Activated T-helper 2 cell treated with anti-CD3 and anti-CD28 coated beads, Interferon-gamma antibody, Interleukin-2, Interleukin-4, amounts not matched to agents 10 μg/mL and 5 μg/mL and 100 μg/mL, durations not matched to agents 14 hours and 24 hours and 36 hours (primary cell): ENCODE measurements around the gene GRIK3. TPM values are rescaled to one million over a fixed set of nuclear protein-coding genes. Genes with fewer than 3 reads are reported as not detected.

Experiments
- DNase-seq: peaks from one replicate; pipeline ENCODE4 v3.0.0; 2021; ENCODE audit warnings: low spot score
- H3K27ac Mint-ChIP-seq: one replicate; pipeline ENCODE4 v1.8.0; 2021; ENCODE audit warnings: mixed read lengths
- H3K27me3 Mint-ChIP-seq: one replicate; pipeline ENCODE4 v1.8.0; 2021; ENCODE audit warnings: low read depth, mixed read lengths
- H3K36me3 Mint-ChIP-seq: one replicate; pipeline ENCODE4 v1.8.0; 2021; ENCODE audit warnings: low read depth, mixed read lengths
- H3K4me1 Mint-ChIP-seq: one replicate; pipeline ENCODE4 v1.8.0; 2021; ENCODE audit warnings: low read depth, mixed read lengths
- H3K4me3 Mint-ChIP-seq: one replicate; pipeline ENCODE4 v1.8.0; 2021; ENCODE audit warnings: low read depth, mild to moderate bottlenecking, moderate library complexity, mixed read lengths
- H3K9me3 Mint-ChIP-seq: one replicate; pipeline ENCODE4 v1.8.0; 2021; ENCODE audit warnings: mixed read lengths
- intact Hi-C: fragments of 100-400 bp; cut with micrococcal nuclease; formaldehyde crosslinking; loops from one replicate; pipeline ENCODE4 v1.15.1; 2023
- total RNA-seq: library from RNA; stranded (reverse); gene quantifications from 2 replicates; pipeline ENCODE4 v1.2.3, GENCODE V29; 2022

Gene GRIK3
- total RNA-seq, 1 donor from 2014 or later, result not detected

DNA sequence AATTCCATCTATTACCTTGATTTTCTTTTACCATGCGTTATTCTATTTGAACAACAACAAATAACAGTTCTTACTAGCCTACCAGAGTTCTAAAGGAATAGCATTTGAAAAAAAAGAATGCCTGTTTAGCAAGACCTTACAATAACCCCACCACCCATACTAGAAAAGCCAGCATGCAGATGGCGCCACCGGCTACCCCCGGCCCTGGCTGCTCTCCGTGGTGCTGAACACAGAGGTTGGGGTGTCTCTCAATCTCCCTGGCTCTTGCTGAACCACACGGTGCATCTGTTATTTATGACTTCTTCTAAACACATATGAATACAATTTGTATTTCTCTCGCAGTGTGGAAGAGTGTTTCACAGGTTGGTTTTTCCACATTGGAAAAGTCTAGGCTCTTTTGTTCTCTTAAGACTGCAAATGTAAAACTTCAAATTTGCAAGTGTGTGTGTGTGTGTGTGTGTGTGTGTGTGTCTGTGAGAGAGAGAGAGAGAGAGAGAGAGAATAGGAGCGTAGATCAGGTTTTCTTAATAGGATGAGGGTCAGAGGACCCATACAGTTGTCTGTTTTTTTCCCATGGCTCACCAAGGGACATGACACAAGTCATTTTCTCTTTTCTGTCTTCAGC is 13.6 kb downstream of the GRIK3 start:
- no peaks in the 10 kb centered on the region for H3K36me3 Mint-ChIP-seq
- H3K4me3 Mint-ChIP-seq, result no peak overlapping the region
- H3K9me3 Mint-ChIP-seq, result no peaks in the 10 kb centered on the region
- no peaks in the 10 kb centered on the region for H3K27me3 Mint-ChIP-seq
- intact Hi-C loops, result no loop called here
- DNase-seq, result no peak
- no peak overlapping the region for H3K27ac Mint-ChIP-seq
- H3K4me1 Mint-ChIP-seq, result no peaks in the 10 kb centered on the region

DNA sequence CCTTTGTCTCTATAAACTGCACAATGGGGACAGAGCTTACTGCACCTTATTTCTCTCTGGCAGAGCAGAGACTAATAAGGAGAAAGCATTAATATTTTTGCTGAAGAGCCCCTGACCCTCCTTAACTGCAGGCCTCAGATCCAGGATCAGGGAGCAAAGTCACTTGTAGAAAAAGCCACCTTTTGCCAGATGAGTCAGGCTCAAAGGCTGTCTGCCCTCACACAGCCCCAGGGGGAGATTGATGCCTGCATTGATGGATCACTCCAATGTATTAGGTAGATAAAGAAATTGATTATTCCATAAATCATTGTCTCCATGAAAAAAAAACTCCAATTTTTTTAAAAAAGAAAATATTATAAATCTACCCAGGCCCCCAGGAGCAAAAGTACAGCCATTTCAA is 15.8 kb downstream of the GRIK3 start:
- DNase-seq, result no peak
- no peaks in the 10 kb centered on the region for H3K27me3 Mint-ChIP-seq
- H3K27ac Mint-ChIP-seq, result no peak overlapping the region
- no peaks in the 10 kb centered on the region for H3K36me3 Mint-ChIP-seq
- H3K4me3 Mint-ChIP-seq, result no peak overlapping the region
- intact Hi-C loops, result no loop called here
- no peaks in the 10 kb centered on the region for H3K4me1 Mint-ChIP-seq
- no peaks in the 10 kb centered on the region for H3K9me3 Mint-ChIP-seq

DNA sequence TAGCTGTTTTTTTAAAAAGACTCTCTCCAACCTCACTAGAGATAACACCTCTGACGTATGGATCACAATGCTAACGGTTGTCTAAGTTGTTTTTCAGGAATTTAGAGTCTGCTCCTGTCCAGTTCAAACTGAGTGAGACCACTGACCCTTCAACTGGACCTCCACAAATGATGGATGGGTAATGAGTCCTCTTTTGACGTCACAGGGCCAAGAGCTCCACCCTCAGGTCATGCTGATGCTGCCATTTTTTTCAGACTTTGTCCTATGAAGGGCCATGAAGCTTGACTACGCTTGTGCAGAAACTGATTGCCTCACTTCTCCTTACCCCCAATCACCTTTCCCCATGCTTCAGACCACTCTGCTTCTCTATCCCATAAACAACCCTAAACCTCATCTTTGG is 16.6 kb downstream of the GRIK3 start:
- Mint-ChIP-seq H3K4me1 (no peaks in the 10 kb centered on the region), H3K27ac (no peak overlapping the region), H3K9me3 (no peaks in the 10 kb centered on the region), H3K4me3 (no peak overlapping the region), H3K36me3 (no peaks in the 10 kb centered on the region), H3K27me3 (no peaks in the 10 kb centered on the region)
- intact Hi-C loops, result no loop called here
- no peak for DNase-seq

DNA sequence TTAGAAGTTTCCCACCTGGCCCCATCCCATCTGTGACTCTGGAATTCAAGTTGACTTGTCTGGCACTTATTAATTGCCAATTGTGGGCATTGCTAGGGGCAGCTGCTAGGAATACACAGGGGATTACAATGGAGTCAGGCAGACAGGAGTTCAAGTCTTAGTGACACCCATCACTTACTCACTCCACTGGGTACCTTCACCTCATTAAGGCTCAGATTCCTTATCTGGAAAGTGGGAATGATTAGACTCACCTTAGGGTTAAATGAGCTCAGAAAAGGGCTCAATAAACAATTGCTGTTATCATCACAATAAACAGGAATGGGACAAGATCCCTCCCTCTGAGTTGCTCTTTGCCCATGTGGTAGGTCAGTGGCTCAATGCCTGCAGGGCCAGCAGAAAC is 18.2 kb downstream of the GRIK3 start:
- Mint-ChIP-seq H3K4me1 (no peaks in the 10 kb centered on the region), H3K27ac (no peak overlapping the region), H3K27me3 (no peaks in the 10 kb centered on the region), H3K36me3 (no peaks in the 10 kb centered on the region), H3K4me3 (no peak overlapping the region), H3K9me3 (no peaks in the 10 kb centered on the region)
- intact Hi-C loops, result no loop called here
- no peak for DNase-seq

DNA sequence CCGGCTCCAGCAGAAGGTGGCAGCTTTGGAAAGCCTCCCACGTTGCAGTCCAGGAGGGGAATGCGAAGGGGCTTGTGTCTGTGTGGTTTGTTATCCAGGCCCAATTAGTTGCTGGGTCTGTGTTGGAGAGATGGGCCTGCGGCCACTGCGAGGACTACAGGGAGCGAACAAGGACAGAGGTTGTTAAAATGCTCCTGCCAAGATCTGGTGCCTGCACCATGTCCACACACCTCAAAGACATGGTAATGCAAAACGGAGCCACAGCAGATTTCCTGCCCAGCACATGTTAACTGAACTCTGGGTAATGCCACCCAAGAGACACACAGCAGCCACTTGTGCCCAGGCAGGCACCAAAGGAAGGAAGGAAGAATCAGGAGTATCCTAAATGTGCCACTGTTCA is 18.6 kb downstream of the GRIK3 start:
- Mint-ChIP-seq H3K36me3 (no peaks in the 10 kb centered on the region), H3K4me1 (no peaks in the 10 kb centered on the region), H3K9me3 (no peaks in the 10 kb centered on the region), H3K27me3 (no peaks in the 10 kb centered on the region), H3K27ac (no peak overlapping the region), H3K4me3 (no peak overlapping the region)
- intact Hi-C loops, result no loop called here
- no peak for DNase-seq

DNA sequence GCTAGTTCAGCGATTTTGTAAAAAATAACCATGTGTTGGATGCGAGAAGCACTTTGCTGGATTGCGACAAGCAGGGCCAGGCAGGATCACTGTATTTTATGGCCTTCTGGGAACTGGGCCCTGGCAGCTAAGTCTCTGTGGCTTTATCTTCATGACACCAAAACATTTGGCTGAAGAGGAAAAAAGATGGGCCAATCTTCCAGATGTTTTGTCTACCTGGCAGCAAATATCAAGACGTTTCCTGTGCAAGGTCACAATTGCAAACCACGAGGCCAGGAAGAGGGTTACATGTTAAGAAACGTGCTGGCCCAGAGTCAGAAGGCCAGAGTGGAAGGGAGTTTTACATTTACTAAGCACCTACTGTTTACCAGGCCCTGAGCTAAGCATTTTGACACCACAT is 22.1 kb downstream of the GRIK3 start:
- DNase-seq, result no peak
- Mint-ChIP-seq H3K36me3 (no peaks in the 10 kb centered on the region), H3K9me3 (no peaks in the 10 kb centered on the region), H3K27me3 (no peaks in the 10 kb centered on the region), H3K27ac (no peak overlapping the region), H3K4me3 (no peak overlapping the region), H3K4me1 (no peaks in the 10 kb centered on the region)
- intact Hi-C loops, result no loop called here

DNA sequence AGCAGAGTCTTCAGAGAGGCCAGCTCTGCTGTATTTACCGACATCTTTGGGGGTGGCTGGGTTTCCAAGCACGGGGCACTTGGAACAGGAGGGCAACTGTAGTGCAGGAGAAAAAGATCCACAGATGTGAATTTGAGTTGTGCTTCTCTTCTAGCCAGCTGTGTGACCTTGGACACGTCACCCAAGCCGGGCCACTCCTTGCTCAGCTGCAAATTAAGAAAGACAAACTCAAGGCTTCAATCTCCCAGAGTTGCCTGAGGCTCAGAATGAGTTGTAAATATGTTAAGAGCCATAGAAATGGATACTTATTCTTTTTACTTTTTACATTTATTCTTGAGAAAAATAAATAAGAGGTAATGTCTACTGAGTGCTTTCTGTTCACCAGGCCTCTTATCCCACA is 24.3 kb downstream of the GRIK3 start:
- no peak for DNase-seq
- Mint-ChIP-seq H3K27ac (no peak overlapping the region), H3K4me3 (no peak overlapping the region), H3K27me3 (no peaks in the 10 kb centered on the region), H3K36me3 (no peaks in the 10 kb centered on the region), H3K9me3 (no peaks in the 10 kb centered on the region), H3K4me1 (no peaks in the 10 kb centered on the region)
- intact Hi-C loops, result no loop called here

DNA sequence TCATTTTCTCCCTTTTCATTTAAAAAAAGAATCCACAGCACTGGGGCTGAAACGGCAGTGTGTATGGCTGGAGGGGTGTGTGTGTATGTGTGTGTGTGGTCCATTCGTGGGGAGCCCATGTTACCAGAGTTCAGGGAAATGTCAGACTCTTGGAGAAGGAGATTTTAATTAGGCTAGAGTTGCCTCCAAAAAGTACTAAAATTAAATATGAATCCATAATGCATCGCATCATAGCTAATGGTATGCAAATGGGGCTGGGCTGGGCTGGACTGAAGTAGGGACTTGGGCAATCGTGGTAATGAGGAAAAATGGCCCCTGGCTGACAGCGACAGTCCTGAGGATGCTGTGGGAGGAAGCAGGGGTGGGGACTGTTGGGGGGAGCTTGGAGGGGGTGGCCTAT is 24.8 kb downstream of the GRIK3 start:
- Mint-ChIP-seq H3K36me3 (no peaks in the 10 kb centered on the region), H3K27me3 (no peaks in the 10 kb centered on the region), H3K4me3 (no peak overlapping the region), H3K27ac (no peak overlapping the region), H3K4me1 (no peaks in the 10 kb centered on the region), H3K9me3 (no peaks in the 10 kb centered on the region)
- intact Hi-C loops, result no loop called here
- DNase-seq, result no peak

DNA sequence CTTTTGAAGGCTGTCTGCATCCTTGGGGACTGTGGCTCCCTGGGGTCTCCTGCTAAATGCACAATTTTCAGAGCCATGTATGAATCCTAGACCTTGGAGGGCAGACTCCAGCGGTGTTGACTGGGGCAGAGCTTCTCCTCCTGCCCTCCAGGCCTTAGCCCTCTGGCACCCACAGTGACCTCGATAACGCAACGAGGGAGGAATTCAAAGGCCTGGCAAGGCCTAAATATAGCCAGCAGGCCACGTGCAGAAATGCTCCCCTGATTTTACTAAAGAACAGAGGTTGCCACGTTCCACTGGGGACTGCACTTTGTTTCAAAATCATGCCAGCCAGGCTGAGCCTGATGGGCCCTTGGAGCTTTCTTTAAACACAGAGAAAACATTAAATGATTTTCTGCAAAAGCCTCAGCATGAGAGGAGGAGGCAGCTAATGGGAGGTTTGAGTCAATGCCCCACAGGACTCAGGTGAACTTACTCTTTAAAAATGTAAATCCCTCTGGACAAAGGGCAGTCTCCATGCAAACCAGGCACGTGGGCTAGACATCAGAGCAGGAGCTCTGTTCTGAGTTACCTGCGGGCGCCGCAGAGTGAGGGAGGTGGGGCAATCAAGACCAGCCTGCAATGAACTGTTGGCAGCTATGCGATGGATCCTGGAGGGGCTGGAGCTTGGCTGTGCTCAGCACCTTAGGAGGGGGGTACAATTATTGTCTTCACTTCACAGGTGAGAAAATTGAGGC is 28.0 kb downstream of the GRIK3 start:
- Mint-ChIP-seq H3K27me3 (no peaks in the 10 kb centered on the region), H3K9me3 (no peaks in the 10 kb centered on the region), H3K36me3 (no peaks in the 10 kb centered on the region), H3K4me1 (no peaks in the 10 kb centered on the region), H3K27ac (no peak overlapping the region), H3K4me3 (no peak overlapping the region)
- intact Hi-C loops, result no loop called here
- DNase-seq, result no peak

DNA sequence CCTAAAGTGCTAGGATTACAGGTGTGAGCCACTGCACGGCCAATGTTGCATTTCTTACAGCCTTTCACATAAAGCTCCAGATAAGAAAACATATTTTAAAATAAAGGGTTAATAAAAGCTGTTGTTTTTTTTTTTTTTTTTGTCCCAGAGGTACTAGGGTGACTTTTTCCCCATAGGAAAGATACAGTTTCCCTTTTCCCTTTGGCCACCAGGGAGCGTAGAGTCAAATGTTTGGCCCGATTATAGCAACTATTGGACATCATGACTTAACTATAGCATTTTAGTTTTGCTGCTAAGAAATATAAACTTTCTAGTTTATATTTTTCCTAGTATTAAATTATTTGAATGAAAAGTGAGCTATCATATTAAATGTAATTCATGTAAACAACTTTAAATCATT is 31.4 kb downstream of the GRIK3 start:
- Mint-ChIP-seq H3K4me1 (no peaks in the 10 kb centered on the region), H3K9me3 (no peaks in the 10 kb centered on the region)

DNA sequence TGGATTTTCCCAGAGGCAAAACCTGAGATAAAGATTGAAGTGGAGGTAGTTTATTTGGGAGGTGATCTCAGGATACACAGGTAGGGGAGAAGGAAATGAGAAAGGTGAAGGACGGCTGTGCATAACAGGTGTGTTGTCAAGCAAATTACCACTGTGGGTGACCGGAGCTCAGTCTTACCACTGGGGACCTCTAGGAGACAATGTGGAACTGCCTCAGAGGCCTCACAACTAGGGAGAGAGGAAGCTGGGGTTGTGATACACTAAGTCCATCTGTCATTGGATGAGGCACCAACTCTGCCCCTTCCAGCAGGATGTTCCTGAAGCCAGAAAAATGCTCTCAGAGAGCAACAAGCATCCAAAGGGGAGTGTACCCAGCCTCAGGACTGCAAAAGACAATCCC is 32.6 kb downstream of the GRIK3 start:
- H3K4me1 Mint-ChIP-seq, result no peaks in the 10 kb centered on the region
- no peak overlapping the region for H3K27ac Mint-ChIP-seq
- intact Hi-C loops, result no loop called here
- no peak for DNase-seq
- H3K27me3 Mint-ChIP-seq, result peaks cover 2% of the 10 kb centered on the region
- no peaks in the 10 kb centered on the region for H3K36me3 Mint-ChIP-seq
- no peaks in the 10 kb centered on the region for H3K9me3 Mint-ChIP-seq
- H3K4me3 Mint-ChIP-seq, result no peak overlapping the region

More for the DNA sequence above, 31.4 kb downstream of the GRIK3 start:
- Mint-ChIP-seq H3K27ac (no peak overlapping the region), H3K4me3 (no peak overlapping the region), H3K36me3 (no peaks in the 10 kb centered on the region), H3K27me3 (peaks cover 2% of the 10 kb centered on the region)
- no peak for DNase-seq
- intact Hi-C loops, result no loop called here

DNA sequence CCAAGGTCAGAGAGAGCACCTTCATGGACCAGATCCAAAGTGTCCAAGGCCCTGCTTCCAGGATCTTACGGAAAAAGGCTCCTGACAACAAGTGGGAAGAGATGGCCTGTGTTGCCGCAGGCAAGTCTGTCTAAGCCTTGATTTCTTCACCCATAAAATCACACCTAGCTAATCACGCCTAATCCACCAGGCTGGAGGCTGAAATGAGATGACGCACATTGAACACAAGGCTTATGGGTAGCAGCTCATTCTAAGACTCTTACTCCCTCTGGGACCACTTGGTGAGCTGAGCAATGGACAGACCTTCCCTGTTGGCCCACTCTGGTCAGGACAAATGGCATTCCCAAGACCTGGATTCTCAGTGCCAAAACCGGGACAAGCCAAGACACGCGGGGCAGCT is 38.2 kb downstream of the GRIK3 start:
- Mint-ChIP-seq H3K4me1 (no peaks in the 10 kb centered on the region), H3K36me3 (no peaks in the 10 kb centered on the region), H3K27me3 (peaks cover 2% of the 10 kb centered on the region), H3K27ac (no peak overlapping the region), H3K4me3 (no peak overlapping the region), H3K9me3 (no peaks in the 10 kb centered on the region)
- DNase-seq, result no peak
- intact Hi-C loops, result no loop called here

DNA sequence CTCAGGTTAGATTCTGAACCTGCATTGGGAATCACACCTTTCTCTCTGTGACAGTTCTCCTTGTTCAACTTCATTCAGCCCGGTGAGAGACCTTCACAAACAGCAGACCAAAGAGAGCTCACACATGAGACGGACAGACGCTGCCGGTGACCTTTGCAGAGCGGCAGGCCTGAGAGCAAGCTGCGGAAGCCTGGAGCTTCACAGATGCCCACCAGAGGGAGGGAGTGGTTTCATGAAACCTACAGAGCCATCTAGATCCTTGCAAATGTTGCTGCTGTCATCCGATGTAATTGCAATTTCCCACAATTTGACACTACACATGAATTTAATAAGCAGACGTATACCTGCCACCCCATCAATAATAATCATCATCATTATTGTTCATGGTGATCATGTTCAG is 39.4 kb downstream of the GRIK3 start:
- intact Hi-C loops, result no loop called here

More for the DNA sequence above, 39.4 kb downstream of the GRIK3 start:
- Mint-ChIP-seq H3K27me3 (no peaks in the 10 kb centered on the region), H3K4me1 (no peaks in the 10 kb centered on the region), H3K27ac (no peak overlapping the region), H3K36me3 (no peaks in the 10 kb centered on the region), H3K4me3 (no peak overlapping the region), H3K9me3 (no peaks in the 10 kb centered on the region)
- DNase-seq, result no peak
